Mesenchymal stem cell (in vitro differentiated cells and primary cell): ENCODE data around the gene ANKRD40.
"Not testable (repeated sequence)": the region's sequence is repeated elsewhere in the genome, so short reads cannot be mapped to it uniquely, and the experiment has no call there.

Source experiments
- DNase-seq: peaks from one replicate; pipeline ENCODE4 v3.0.0-alpha.2; 2013
- H2AFZ ChIP-seq: one replicate; pipeline ENCODE4 v1.6.1; 2013; ENCODE audit warnings: low read depth, mild to moderate bottlenecking, control low read depth, inconsistent platforms, low read length, moderate library complexity
- H2AK5ac ChIP-seq: 2 replicates; pipeline ENCODE4 v1.6.1; 2013; ENCODE audit warnings: low read length, moderate library complexity, mild to moderate bottlenecking, inconsistent platforms; ENCODE audit not compliant: severe bottlenecking
- H2BK120ac ChIP-seq: one replicate; pipeline ENCODE4 v1.6.1; 2013; ENCODE audit warnings: low read depth, mild to moderate bottlenecking, inconsistent platforms, low read length, moderate library complexity
- H2BK12ac ChIP-seq, 2 experiments: one replicate each; pipeline ENCODE4 v1.6.1; 2013; ENCODE audit warnings: inconsistent platforms in 2 of 2, low read length in 2 of 2, mild to moderate bottlenecking in 2 of 2, moderate library complexity in 2 of 2, control low read depth in 1 of 2
- H2BK15ac ChIP-seq: one replicate; pipeline ENCODE4 v1.6.1; 2013; ENCODE audit warnings: mild to moderate bottlenecking, low read depth, inconsistent platforms; ENCODE audit not compliant: poor library complexity, severe bottlenecking
- H2BK5ac ChIP-seq: 2 replicates; pipeline ENCODE4 v1.6.1; 2013; ENCODE audit warnings: low read depth, mild to moderate bottlenecking, low read length, control low read depth, inconsistent platforms; ENCODE audit not compliant: poor library complexity, severe bottlenecking
- H3K14ac ChIP-seq, 2 experiments: one replicate each; pipeline ENCODE4 v1.6.1; 2013; ENCODE audit warnings: inconsistent platforms in 2 of 2, low read length in 2 of 2, control low read depth in 1 of 2, mild to moderate bottlenecking in 1 of 2, moderate library complexity in 1 of 2
- H3K18ac ChIP-seq, 2 experiments: one replicate each; pipeline ENCODE4 v1.6.1; 2013; ENCODE audit warnings: inconsistent platforms in 2 of 2, low read length in 2 of 2, control low read depth in 1 of 2, low read depth in 1 of 2, mild to moderate bottlenecking in 1 of 2
- H3K23ac ChIP-seq, 2 experiments: one replicate each; pipeline ENCODE4 v1.6.1; 2013; ENCODE audit warnings: inconsistent platforms in 2 of 2, low read length in 2 of 2, mild to moderate bottlenecking in 2 of 2, moderate library complexity in 2 of 2, control low read depth in 1 of 2
- H3K27ac ChIP-seq: 2 replicates; pipeline ENCODE4 v1.5.1; 2013; ENCODE audit warnings: mild to moderate bottlenecking, moderate library complexity, low read length, control low read depth, inconsistent platforms; ENCODE audit not compliant: poor library complexity, severe bottlenecking
- H3K27me3 ChIP-seq, 2 experiments: 2 replicates each; pipeline versions ENCODE4 v1.6.1 to v1.7.0; 2013; ENCODE audit warnings: low read length in 2 of 2, mild to moderate bottlenecking in 2 of 2, moderate library complexity in 2 of 2, control low read depth in 1 of 2, inconsistent platforms in 1 of 2; ENCODE audit not compliant: control insufficient read depth in 1 of 2, insufficient read depth in 1 of 2
- H3K36me3 ChIP-seq, 2 experiments: 2 replicates each; pipeline versions ENCODE4 v1.6.1 to v1.7.0; 2013; ENCODE audit warnings: low read length in 2 of 2, control low read depth in 1 of 2, inconsistent platforms in 1 of 2, low read depth in 1 of 2, mild to moderate bottlenecking in 1 of 2; ENCODE audit not compliant: insufficient read depth in 2 of 2, control insufficient read depth in 1 of 2
- H3K4ac ChIP-seq, 2 experiments: one replicate each; pipeline ENCODE4 v1.6.1; 2013; ENCODE audit warnings: inconsistent platforms in 2 of 2, low read length in 2 of 2, mild to moderate bottlenecking in 2 of 2, moderate library complexity in 2 of 2, control low read depth in 1 of 2, low read depth in 1 of 2
- H3K4me1 ChIP-seq: 2 replicates; pipeline ENCODE4 v1.6.1; 2013; ENCODE audit warnings: low read depth, low read length, control low read depth; ENCODE audit not compliant: control insufficient read depth, insufficient read depth
- H3K4me2 ChIP-seq: 2 replicates; pipeline ENCODE4 v1.6.1; 2013; ENCODE audit warnings: low read length, mild to moderate bottlenecking, inconsistent platforms; ENCODE audit not compliant: poor library complexity, severe bottlenecking
- H3K4me3 ChIP-seq, 2 experiments: 2 replicates each; pipeline versions ENCODE4 v1.5.1 to v1.7.0; 2013; ENCODE audit warnings: low read length in 2 of 2, mild to moderate bottlenecking in 2 of 2, control low read depth in 1 of 2, low read depth in 1 of 2; ENCODE audit not compliant: insufficient read depth in 1 of 2
- H3K79me1 ChIP-seq: replicated peaks from 2 replicates; pipeline ENCODE4 v1.6.1; 2013; ENCODE audit warnings: mild to moderate bottlenecking, control low read depth, low read length, inconsistent platforms; ENCODE audit not compliant: poor library complexity, severe bottlenecking
- H3K9ac ChIP-seq: 2 replicates; pipeline ENCODE4 v1.7.0; 2013; ENCODE audit warnings: mild to moderate bottlenecking, low read length, moderate library complexity
- H3K9me3 ChIP-seq: 2 replicates; pipeline ENCODE4 v1.7.0; 2013; ENCODE audit warnings: mild to moderate bottlenecking, low read length; ENCODE audit not compliant: control insufficient read depth
- H4K8ac ChIP-seq: one replicate; pipeline ENCODE4 v1.6.1; 2013; ENCODE audit warnings: inconsistent platforms, mild to moderate bottlenecking, low read length, moderate library complexity
- H4K91ac ChIP-seq: one replicate; pipeline ENCODE4 v1.6.1; 2013; ENCODE audit warnings: mild to moderate bottlenecking, low read length, inconsistent platforms
- WGBS: methylation state at CpG from one replicate; pipeline ENCODE4 v1.1.7; 2013; ENCODE audit warnings: mixed read lengths; 5-methylcytosine and 5-hydroxymethylcytosine counted together

ANKRD40 gene

GRCh38 chr17:50710025-50710424 is 2.3 kb upstream of the ANKRD40 start:
- no peak overlapping the region for H2AK5ac ChIP-seq
- peaks cover 1% of the 10 kb centered on the region for H3K79me1 ChIP-seq
- no peaks in the 10 kb centered on the region for H3K27me3 ChIP-seq
- WGBS: 92% methylated on average over 2 of the region's 2 CpGs
- H3K4me2 ChIP-seq: no peak overlapping the region
- H4K8ac ChIP-seq: no peak overlapping the region
- H3K27ac ChIP-seq: no peak overlapping the region
- H3K4me1 ChIP-seq: peaks cover 11% of the 10 kb centered on the region
- H3K36me3 ChIP-seq: peaks cover 0 to 2% of the 10 kb centered on the region in 2 experiments
- DNase-seq: no peak
- no peak overlapping the region for H2BK120ac ChIP-seq
- no peak overlapping the region for H2AFZ ChIP-seq
- no peak overlapping the region for H3K18ac ChIP-seq
- peak overlapping the region in 1 of 2 experiments; percentile 53 for H3K23ac ChIP-seq
- H3K4ac ChIP-seq: no peak overlapping the region
- no peak overlapping the region for H2BK12ac ChIP-seq
- no peak overlapping the region for H4K91ac ChIP-seq
- no peaks in the 10 kb centered on the region for H3K9me3 ChIP-seq
- H2BK15ac ChIP-seq: no peak overlapping the region
- no peak overlapping the region for H2BK5ac ChIP-seq
- no peak overlapping the region for H3K14ac ChIP-seq
- no peak overlapping the region for H3K9ac ChIP-seq
- H3K4me3 ChIP-seq: no peak overlapping the region

DNA sequence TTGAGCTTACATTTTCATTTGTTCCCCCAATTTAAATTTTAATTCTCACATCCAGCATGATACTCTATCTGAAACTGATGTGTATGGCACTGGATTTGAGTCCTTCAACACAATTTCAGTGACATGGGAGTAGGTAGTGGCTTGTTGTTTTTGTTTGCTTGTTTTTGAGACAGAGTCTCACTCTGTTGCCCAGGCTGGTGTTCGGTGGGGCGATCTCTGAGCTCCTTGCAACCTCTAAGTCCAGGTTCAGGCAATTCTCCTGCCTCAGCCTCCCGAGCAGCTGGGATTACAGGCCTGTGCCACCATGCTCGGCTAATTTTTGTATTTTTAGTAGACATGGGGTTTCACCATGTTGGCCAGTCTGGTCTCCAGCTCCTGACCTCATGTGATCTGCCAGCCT is 1.3 kb upstream of the ANKRD40 start:
- Histone ChIP-seq H4K8ac (peak overlapping the region; percentile 5), H3K4me1 (peaks cover 11% of the 10 kb centered on the region), H3K9ac (peak overlapping the region; percentile 96), H3K27ac (peak overlapping the region; percentile 84), H3K4me2 (peak overlapping the region; percentile 69), H3K4me3 (peak overlapping the region in 1 of 2 experiments; percentile 90)
- not testable (repeated sequence) for H3K36me3 ChIP-seq, H3K79me1 ChIP-seq, H2AK5ac ChIP-seq, H3K23ac ChIP-seq, H3K14ac ChIP-seq, H3K18ac ChIP-seq, H3K4ac ChIP-seq, H2BK15ac ChIP-seq, H2BK120ac ChIP-seq, H3K9me3 ChIP-seq, H2BK5ac ChIP-seq, H2BK12ac ChIP-seq, H3K27me3 ChIP-seq, H2AFZ ChIP-seq, DNase-seq, H4K91ac ChIP-seq
- WGBS: 99% methylated on average over 4 of the region's 4 CpGs

DNA sequence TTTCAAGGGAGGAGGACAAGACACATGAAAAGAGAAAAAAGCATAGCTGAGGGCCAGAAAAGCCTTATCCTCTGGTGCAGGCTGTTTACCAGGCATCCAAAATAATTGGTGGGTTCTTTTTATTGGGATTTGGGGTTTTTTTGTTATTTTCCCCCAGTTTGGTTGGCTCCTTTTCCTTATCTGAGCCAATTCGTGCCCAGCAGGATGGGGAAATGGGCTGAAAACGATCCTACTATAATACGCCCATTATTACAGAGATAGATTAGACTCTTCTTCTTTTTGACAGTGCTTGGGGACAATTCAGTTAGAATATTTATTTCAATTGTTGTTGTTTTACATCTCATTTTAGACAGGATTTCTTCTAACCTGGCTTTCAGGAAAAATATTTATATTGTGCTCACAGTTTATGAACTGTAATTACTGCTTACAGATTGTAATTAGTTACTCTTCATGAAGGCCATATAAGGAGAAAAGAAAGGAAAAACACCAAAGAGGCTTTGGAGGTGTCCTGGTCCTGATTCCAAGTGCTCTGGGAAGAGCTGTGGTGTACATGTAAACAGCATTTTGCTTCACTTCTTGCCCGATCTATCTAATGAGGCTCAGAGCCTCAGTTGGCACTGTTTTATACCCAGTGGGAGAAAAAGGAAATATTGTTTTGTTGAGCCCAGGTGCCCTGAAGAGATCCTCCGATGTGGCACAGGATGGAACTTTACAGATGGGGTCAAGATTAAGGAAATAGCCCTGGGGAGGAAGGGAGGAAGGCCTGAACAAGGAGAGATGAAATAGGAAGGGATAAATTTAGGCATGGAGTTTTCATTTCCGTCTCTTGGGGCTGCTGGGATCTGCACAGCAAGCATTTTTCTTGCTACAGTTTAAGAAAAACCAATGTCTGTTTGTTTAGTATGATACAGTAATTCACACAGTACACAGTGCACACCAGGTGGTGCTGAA is 611 bp upstream of the ANKRD40 start:
- peak overlapping the region; percentile 79 for H2AK5ac ChIP-seq
- H3K4me3 ChIP-seq: peak overlapping the region in 1 of 2 experiments; percentile 90
- peak overlapping the region; percentile 66 for H4K91ac ChIP-seq
- H3K23ac ChIP-seq: no peak overlapping the region
- H2BK15ac ChIP-seq: no peak overlapping the region
- H3K27ac ChIP-seq: peak overlapping the region; percentile 84
- no peak overlapping the region for H3K14ac ChIP-seq
- no peaks in the 10 kb centered on the region for H3K9me3 ChIP-seq
- H3K79me1 ChIP-seq: peaks cover 5% of the 10 kb centered on the region
- H2BK120ac ChIP-seq: no peak overlapping the region
- peaks cover 13% of the 10 kb centered on the region for H3K4me1 ChIP-seq
- peak overlapping the region; percentile 75 for H4K8ac ChIP-seq
- 36% methylated on average over 3 of the region's 6 CpGs for WGBS
- peak overlapping the region; percentile 89 for H2AFZ ChIP-seq
- peak overlapping the region; percentile 76 for H2BK5ac ChIP-seq
- H3K27me3 ChIP-seq: no peaks in the 10 kb centered on the region
- H3K9ac ChIP-seq: peak overlapping the region; percentile 96
- H2BK12ac ChIP-seq: peak overlapping the region in 1 of 2 experiments; percentile 32
- peaks cover 0 to 17% of the 10 kb centered on the region in 2 experiments for H3K36me3 ChIP-seq
- DNase-seq: peak; percentile 43
- peak overlapping the region; percentile 44 to 86 for H3K18ac ChIP-seq
- peak overlapping the region; percentile 69 for H3K4me2 ChIP-seq
- H3K4ac ChIP-seq: peak overlapping the region in 1 of 2 experiments; percentile 85

- Histone ChIP-seq H3K14ac (no peak overlapping the region), H2AFZ (no peak overlapping the region), H3K27me3 (no peaks in the 10 kb centered on the region), H3K18ac (no peak overlapping the region), H3K4me3 (no peak overlapping the region), H4K8ac (no peak overlapping the region), H3K4me2 (no peak overlapping the region), H3K23ac (no peak overlapping the region), H3K27ac (no peak overlapping the region), H3K9me3 (no peaks in the 10 kb centered on the region), H3K4ac (no peak overlapping the region), H3K79me1 (peaks cover 17% of the 10 kb centered on the region), H3K4me1 (peaks cover 12% of the 10 kb centered on the region), H2BK5ac (no peak overlapping the region), H2BK15ac (no peak overlapping the region), H2BK120ac (no peak overlapping the region), H3K9ac (peak overlapping the region; percentile 46), H2BK12ac (no peak overlapping the region), H4K91ac (no peak overlapping the region), H2AK5ac (no peak overlapping the region), H3K36me3 (peaks cover 9 to 51% of the 10 kb centered on the region in 2 experiments)
- 95% methylated on average over 3 of the region's 3 CpGs for WGBS
- no peak for DNase-seq
These were observed 4.6 kb downstream of the ANKRD40 start for GRCh38 chr17:50703162-50703561.
